Fibroblast of skin of abdomen (primary cell): Measurements from ENCODE around the gene ZNF790.

Source experiments
- DNase-seq: peaks from one replicate; pipeline ENCODE4 v3.0.0-alpha.2; 2013

The ZNF790 gene

GRCh38 chr19:36772311-36773222 lies 65.6 kb downstream of the ZNF790 start, which contains the start of gene ZNF850:
Gene ZNF850, minus strand, starts transcription at chr19:36772807. Its CDS starts 10,201 bp downstream, at chr19:36762606.
- peak; percentile 93 for DNase-seq

DNA sequence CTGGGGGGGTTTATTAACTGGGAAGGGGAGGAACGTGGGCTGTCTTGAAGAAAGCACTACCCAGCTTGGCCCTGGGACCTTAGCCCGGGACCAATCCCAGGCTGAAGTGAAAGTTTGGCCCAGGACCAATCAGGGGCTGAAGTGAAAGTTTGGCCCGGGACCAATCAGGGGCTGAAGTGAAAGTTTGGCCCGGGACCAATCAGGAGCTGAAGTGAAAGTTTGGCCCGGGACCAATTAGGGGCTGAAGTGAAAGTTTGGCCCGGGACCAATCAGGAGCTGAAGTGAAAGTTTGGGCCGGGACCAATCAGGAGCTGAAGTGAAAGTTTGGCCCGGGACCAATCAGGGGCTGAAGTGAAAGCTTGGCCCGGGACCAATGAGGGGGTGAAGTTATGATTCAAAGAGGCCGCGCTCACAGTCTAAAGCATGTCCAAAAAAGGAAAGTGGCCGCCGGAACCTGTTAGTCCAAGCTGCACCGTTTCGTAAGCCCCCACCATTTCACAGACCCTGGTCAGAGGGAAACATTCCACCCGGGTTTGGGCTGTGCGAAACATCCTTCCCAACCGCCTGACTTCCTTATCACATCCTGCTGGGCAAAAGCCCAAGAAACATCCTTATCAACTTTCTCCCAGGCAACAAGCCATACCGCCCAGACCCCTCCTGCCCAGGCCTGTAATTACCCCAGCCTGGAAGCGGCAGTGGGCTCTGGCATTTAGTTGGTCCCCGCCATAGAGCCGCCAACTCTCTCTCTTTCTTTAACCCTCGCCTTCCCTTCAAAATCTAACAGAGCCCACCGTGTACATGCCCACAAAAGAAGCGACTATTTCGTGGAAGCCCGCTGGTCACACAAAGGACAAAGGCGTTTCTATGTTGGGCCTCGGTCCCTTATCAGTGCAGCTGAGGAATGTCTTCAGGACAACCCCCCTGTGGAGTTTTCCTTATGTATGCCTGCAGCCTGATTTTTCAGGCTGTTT lies 66.6 kb downstream of the ZNF790 start:
- peak; percentile 71 for DNase-seq
